HG02885 (cell line): ENCODE results near the gene CES2.
A peak's percentile ranks its signal among the peaks of the same experiment; 100 is the strongest.
"Not testable (repeated sequence)": the region's sequence is repeated elsewhere in the genome, so short reads cannot be mapped to it uniquely, and the experiment has no call there.

Experiments used
- ATAC-seq: cut with Tn5 transposase; IDR thresholded peaks from one replicate; pipeline ENCODE4 v1.9.1; 2021; ENCODE audit warnings: mild to moderate bottlenecking; ENCODE audit not compliant: unreplicated experiment, poor library complexity

Gene CES2

DNA sequence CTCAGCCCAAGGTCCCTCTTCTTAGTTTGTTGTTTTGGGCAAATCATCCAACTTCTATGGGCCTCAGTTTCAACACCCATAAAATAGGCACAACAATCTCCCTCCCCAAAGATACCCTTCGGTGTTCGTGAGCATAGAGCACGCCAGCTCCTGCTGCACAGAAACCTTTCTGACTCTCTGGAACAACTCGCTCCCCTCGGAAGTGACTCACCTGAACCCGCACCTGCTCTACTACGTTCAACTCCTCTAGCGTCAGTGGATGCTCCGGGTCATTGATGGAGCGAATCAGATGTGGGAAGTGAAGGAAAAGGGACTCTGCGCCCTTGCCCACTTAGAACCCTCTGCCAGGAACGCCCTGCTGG is 1.6 kb upstream of the CES2 start:
- ATAC-seq: peak; percentile 2

GRCh38 chr16:66934138-66934838 is 1.0 kb upstream of the CES2 start, which contains the start of gene CIAO2B:
Gene CIAO2B (minus strand): TSS chr16:66934402. CDS start chr16:66934364, 38 bp downstream.
- ATAC-seq: peak; percentile 81

DNA sequence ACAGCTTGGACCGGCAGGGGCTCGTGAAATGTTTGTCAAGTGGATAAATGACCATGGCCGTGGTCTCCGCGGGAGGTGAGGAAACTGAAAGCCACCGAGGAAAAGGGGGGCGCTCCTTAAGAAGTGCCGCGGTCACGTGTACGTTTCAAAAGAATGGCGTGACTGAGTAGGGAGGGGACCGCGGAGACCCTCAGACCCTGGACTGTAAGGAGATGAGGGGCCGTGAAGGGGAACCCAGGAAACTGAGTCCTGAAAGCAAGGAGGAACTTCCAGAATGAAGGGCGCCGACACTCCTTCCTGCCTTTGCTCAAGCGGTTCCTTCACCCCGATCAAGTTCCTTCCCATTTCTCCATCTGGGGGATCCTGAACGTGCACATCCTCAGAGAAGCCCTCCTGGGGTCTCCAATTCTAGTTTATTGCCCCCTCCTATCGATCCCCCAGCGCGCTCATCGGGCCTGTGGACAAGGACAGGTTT is 440 bp upstream of the CES2 start:
- not testable (repeated sequence) for ATAC-seq

DNA sequence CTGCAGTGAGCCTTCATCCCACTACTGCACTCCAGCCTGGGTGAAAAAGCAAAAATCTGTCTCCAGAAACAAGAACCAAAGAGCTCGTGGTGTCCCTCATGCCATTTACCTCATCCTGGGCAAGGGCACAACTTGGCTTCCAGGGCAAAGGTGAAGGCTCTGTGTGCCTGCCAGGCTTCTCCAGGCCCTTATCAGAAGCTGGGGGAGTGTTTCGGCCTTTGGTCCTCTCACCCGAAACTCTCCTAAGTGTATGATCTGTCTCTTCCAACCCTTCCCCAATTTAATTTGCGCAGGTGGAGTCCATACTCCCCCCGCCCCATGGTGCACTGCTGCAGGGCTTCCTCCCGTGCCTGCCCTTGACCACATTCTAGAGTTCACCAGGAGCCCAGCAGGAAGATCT is 1.1 kb downstream of the CES2 start:
- ATAC-seq: no peak

DNA sequence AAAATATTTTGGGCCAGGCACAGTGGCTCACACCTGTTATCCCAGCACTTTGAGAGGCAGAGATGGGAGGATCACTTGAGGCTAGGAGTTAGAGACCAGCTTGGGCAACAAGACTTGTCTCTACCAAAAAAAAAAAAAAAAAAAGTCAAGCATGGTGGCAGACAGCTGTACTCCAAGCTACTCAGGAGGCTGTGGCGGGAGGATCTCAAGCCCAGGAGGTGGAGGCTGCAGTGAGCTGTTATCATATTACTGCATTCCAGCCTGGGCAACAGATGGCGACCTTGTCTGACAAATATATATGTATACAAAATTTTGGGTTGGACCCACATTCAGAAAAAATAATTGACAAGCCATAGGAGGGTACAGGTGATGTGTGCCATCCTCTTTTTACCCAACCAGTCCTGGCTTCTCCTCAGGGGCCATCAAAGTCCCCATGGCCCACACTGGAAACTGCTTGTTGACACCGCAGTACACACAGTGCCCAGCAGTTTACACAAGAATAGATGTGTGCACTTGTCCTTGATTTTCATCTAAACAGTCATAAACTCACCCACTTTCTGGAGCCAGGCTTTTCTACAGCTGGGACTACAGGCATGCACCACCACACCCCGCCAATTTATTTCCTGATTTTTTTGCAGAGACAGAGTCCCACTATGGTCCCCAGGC is 1.7 kb downstream of the CES2 start:
- ATAC-seq: no peak

DNA sequence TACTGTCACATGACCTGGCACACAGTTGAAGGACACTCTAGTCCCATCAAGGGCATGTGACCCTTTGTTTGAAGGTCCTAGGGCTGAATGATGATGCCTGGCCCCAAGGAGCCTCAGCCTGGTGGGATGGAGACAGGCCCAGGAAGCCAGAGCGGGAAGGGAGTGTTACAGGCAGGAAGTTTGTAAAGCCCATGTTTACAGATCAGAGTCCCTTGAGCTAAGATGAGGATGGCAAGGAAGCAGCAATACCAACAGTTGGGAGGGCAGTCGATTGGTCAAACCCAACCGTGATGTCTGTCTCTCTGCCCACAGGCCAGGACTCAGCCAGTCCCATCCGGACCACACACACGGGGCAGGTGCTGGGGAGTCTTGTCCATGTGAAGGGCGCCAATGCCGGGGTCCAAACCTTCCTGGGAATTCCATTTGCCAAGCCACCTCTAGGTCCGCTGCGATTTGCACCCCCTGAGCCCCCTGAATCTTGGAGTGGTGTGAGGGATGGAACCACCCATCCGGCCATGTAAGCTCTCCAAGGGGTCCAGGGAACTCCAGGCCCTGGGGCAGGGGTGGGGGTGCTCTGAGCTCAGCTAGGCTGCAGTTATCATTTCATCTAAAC is 2.5 kb downstream of the CES2 start:
- no peak for ATAC-seq

GRCh38 chr16:66939366-66939765 is 4.0 kb downstream of the CES2 start:
- no peak for ATAC-seq

DNA sequence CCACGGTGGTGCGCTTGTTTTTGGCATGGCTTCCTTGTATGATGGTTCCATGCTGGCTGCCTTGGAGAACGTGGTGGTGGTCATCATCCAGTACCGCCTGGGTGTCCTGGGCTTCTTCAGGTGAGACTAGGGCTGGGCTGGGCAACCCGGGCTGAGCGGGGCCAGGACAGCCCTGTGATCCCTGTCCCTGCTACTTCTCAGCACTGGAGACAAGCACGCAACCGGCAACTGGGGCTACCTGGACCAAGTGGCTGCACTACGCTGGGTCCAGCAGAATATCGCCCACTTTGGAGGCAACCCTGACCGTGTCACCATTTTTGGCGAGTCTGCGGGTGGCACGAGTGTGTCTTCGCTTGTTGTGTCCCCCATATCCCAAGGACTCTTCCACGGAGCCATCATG is 4.9 kb downstream of the CES2 start:
- no peak for ATAC-seq

DNA sequence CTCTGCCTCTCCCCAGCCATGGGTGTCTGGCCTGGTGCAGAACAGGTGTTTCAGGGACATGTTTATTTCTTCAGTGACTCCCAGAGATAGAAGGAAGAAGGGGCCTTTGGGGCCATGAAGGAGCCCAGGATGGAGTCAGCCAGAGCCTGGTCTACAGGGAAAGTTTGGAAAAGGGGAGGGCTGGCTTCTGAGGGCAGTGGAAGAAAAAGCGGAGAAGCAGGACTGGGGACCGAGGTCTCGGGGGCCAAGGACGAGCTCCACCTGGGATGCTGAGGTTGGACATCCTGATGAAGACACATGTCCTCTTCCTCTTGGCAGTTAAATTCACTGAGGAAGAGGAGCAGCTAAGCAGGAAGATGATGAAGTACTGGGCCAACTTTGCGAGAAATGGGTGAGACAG is 7.7 kb downstream of the CES2 start:
- no peak for ATAC-seq

DNA sequence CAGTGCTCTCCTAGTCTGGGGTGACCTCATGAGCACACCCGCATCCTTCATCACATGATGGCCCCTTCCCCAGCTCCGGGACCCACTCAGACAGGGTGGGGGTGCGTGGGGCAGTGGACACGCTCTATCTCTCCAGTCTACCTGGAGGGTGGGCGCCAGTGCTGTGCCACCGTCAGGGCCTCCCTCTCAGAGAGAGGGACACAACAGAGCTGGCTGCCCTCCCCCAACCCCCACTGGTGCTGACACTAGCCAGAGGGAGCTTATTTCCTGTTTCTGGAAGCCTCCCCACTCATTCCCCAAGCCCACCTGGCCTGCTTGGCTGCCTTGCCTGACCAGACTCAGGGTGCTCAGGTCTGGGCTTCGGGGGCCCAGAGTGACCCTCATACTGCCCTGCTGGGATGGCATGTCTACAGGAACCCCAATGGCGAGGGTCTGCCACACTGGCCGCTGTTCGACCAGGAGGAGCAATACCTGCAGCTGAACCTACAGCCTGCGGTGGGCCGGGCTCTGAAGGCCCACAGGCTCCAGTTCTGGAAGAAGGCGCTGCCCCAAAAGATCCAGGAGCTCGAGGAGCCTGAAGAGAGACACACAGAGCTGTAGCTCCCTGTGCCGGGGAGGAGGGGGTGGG is 8.2 kb downstream of the CES2 start:
- no peak for ATAC-seq

GRCh38 chr16:66944054-66944441 is 8.7 kb downstream of the CES2 start:
- no peak for ATAC-seq

GRCh38 chr16:66944971-66945370 is 9.7 kb downstream of the CES2 start:
- not testable (repeated sequence) for ATAC-seq

GRCh38 chr16:66945939-66946338 is 10.6 kb downstream of the CES2 start:
- no peak for ATAC-seq

GRCh38 chr16:66946541-66946940 is 11.2 kb downstream of the CES2 start:
- no peak for ATAC-seq

GRCh38 chr16:66946974-66947301 is 11.6 kb downstream of the CES2 start:
- ATAC-seq: no peak

GRCh38 chr16:66947302-66948065 is 12.2 kb downstream of the CES2 start:
- ATAC-seq: peak; percentile 70

- no peak for ATAC-seq
Measured at GRCh38 chr16:66948134-66948836, 13.0 kb downstream of the CES2 start.

DNA sequence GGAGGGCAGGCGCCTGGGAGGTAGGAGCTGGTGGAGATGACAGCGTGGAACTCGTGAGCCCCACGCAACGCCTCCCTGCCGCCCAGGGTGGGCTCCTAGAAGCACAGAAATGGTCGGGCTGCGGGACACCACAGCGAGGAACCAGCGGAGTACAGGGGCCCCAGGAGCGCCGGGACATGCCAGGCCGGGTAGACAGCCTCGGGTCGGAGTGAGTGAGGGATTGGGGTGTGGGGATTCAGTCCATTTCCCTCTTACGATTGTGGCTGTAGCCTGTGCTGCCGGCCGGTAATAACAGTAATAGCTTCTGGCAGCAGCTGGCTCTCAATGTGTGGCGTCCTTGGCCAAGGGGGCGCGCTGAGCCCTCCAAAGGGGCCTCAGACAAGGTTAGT is 13.5 kb downstream of the CES2 start:
- ATAC-seq: no peak

DNA sequence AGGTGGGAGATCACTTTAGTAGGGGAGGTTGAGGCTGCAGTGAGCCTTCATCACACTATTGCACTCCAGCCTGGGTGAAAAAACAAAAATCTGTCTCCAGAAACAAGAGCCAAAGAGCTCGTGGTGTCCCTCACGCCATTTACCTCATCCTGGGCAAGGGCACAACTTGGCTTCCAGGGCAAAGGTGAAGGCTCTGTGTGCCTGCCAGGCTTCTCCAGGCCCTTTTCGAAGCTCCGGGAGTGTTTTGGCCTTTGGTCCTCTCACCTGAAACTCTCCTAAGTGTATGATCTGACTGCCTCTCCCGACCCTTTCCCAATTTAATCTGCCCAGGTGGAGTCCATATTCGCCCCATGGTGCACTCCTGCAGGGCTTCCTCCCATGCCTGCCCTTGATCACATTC is 14.2 kb downstream of the CES2 start:
- no peak for ATAC-seq

GRCh38 chr16:66950437-66950836 is 15.1 kb downstream of the CES2 start:
- no peak for ATAC-seq
